WTC11 (cell line): Measurements from ENCODE around the gene MARCKSL1.

Experiments used
- FOXJ3 ChIP-seq: sonication (generic); formaldehyde crosslinking; IDR thresholded peaks from 2 replicates; pipeline ENCODE4 v1.9.0; 2021; ENCODE audit warnings: missing genetic modification reagents, mild to moderate bottlenecking, borderline replicate concordance
- ZSCAN18 ChIP-seq: fragments of 250-450 bp; sonication (Bioruptor Pico); IDR thresholded peaks from 2 replicates; pipeline ENCODE4 v2.1.2; 2022; ENCODE audit warnings: mild to moderate bottlenecking, moderate library complexity

DNA sequence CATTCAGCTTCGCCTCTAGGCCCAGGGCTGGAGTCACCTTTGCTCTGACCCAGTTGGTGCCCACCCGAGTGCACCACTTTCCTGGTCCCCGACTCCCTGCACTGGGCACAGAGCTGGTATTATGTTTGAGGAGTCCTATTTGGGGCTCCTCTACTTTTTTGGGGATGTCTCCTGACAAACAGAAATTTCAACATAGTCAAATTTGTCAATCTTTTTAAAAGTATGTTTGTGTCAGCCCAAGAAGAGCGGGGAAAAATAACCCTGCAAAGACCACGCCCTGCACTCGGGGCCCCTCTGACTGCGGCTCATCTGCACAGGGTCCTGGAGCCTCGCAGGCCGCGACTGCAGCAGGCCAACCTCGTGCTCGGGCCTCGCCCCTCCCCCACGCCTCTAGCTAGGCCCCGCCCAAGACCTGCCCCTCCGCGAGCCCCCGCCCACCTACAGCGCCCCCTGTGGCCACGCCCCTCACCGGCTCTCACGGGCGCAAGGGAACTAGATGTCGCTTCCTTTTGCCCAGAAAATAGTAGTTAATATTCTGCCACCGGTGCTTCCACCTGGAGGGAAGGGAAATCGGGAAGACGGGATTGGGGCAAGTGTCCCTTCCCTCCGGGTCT, 14.9 kb upstream of the MARCKSL1 start:
- TF ChIP-seq FOXJ3 (CRISPR knock-in tag) = no peak
- TF ChIP-seq ZSCAN18 = no peak
